GM18526 (cell line): ENCODE results near the gene NDP.

ENCODE experiments used
- POLR2A ChIP-seq: IDR thresholded peaks from 3 replicates; pipeline ENCODE4 v1.6.1; 2011; ENCODE audit not compliant: insufficient read length; ENCODE audit errors: extremely low read depth

Gene NDP

DNA sequence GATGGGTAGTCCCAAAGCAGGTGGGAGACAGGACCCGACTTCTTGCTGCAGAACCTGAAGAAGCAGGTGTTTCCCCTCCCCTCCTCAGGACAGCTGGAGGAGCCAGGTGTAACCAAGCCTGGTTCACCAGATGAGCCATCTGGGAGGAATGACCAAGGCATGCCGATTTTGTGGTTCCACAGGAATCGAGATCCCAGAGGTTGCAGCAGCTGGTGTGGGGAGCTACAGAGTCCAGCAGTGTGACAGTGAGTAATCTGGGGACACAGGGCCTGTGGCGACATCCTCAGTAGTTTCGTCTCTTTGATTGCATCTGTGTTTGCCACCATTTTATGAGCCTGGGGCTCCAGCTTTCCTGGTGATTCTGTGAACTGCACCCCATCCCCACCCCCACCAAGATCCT lies 2.6 kb upstream of the NDP start:
- TF ChIP-seq POLR2A = no peak

DNA sequence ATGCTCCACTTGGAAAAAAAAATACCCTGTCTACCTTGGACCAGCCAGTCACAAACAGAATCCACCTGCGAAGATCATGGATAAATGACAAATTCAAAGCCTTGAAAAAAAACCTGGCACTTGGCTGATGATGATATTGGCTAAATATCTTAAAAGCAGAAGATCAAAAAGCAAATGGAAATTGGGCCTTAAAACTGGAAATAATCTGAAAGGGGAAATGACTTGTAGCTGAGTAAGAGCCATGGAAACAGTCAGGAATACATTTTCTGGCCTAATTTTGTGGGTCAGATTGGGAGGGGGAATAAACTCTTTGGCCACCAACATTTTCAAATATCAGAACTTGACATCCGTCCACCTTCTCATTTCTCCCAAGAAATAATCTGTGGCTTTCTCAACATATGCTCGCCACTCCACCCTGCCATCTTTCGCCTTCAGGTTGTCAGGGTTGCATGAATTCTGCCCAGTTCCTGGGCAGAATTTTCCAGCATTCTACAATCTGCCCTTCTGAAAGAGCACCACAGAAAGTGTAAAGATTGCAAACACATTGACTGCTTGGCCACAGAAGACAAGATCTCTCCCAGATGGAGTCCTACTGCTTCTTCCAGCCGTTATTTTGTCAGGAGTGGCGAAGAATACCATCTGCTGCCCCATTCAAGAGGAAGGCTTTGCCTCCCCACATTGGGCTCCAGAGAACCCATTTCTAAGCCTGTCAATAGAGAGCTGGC lies 1.7 kb upstream of the NDP start:
- no peak for TF ChIP-seq POLR2A

DNA sequence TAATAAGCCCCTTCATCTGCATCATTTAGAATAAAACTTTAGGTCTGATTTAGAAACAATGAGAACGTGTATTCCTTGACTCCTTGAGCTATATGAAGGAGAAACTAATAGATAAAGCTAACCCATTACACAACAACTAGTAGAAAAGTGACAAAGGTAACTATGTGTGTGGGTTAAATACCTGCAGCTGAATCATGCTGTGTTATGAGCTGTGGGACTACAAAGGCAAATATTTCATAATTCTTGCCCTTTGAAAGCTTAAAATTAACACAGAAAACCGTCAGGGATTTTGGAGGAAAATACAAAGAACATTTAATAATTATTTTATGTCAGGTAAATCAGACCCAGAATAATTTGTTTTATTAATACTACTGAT lies 898 bp upstream of the NDP start:
- no peak for TF ChIP-seq POLR2A

DNA sequence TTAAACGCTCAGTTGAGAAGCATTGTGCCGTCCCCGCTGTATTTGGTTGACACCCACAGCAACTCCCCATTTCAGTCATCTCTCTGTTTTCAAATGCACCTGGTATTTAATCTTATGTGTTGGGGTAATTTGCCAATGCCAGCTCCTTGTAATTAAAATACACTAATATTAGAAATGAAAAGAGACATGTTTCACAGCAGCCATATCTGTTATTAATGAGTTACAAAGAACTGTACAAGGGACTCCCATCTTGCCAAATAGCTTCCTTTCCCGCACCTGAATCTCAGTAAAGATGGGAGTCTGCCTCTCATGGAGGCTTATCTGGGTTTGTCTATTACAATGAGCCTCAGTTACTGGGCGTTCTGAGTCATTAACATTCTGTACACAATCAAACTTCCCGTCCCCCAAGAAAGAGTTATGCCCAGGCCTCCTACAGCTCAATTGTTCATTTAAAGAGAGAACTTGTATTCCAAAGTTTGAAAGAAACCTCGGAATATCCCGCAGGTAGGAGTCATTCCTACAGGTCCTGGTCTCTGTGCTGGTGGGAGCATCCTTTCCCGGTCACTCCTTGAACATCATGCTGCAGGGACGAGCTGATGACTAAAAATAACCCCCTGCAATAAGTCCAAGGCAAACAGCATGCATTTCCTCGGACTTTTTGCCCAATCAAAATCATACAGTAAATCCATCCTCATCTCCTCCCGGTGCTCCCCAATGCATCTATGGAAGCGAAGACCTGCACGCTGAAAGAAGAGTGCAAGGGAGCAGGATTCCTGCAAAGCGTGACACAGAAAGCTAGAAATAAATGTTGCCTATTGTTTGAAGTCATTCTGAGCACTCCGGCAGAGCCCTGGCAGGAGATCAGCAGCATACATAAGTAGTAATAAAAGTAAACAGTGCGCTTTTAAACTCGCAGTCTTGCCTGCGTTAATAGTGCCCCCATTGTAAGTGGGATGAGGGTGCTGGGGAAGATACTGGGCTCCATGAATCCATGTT lies 926 bp downstream of the NDP start:
- TF ChIP-seq POLR2A = no peak

DNA sequence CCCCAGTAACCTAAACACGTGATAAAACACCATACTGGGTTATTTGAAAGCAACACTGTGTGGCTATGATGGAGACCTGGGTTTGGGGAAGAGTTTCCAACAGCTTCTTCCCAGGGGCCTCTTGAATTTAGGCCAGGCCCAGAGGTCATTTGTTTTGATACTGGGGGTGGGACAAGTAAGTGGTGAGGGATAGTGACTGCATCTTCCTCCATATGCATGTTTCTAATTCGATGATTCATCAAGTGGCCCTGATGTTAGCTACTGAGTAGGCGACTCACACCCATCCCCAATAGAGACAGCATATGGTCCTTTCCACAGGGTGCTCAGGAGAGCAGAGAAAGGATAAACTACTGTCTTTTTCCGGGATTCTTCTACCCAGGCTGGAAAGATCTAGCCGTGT lies 2.7 kb downstream of the NDP start:
- TF ChIP-seq POLR2A = no peak

DNA sequence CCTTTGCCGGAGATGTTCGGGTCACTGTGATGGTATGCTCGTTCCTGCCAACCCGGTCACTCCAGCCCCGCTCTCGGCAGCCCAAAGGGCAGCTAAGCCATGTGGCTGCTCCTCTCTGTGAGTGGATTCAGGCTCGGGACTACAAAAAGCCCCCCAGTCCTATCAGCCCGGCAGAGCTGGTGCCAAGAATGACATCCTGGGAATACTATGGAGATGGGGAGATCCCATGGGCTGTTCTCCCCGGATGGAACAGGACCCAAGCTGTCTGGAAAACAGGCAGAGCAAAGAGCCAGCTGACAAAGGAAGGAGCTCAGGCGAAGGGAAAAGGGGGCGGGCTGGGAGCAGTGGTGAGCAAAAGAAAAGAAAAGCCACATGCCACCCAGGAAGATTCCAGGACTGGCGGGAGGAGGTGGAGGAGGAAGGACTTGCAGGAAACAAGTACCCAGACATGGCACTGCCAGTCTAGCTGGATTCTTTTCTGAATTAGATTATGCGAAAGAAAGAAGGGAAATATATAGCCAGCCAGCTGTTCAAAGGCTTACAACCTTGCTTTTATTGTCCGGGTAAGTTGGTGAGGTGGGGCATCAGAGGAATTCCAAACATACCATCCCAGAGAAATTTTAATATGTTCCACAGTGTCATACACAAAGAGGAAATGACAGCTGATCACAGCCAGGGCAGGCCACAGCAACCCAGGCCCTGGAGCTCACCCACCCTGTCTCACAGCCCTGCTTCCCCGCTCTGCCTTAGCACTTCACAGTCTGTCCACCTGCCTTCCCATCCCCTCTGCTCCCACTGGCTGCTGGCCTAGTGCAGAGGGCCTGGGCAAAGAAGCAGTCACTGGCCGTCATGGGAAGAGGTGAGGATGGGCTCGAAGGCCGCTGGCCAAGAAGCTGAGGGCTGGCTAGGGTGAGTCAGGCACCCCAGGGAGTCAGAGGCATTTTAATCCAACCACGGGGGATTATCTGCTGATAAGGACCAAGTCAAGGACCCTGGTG lies 3.4 kb downstream of the NDP start:
- TF ChIP-seq POLR2A = no peak

DNA sequence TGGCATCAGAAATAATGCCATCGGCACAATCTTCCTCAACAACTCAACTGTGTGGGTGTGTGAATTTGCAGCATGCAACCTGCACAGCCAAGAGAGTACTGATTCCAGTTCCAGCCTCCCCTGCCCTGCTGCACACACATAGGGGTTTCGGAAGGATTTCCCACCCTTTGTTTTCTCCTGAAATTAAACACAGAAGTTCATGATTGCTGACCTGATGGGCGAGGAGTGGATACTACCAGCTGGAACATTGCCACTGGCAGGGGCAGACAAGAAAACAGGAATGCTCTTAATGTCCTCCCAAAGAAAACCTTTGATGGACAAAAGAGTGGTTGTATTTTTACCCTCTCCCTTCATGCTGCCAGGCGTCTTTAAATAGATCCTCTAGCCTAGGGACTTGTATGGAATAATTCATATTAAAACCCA lies 4.8 kb downstream of the NDP start:
- no peak for TF ChIP-seq POLR2A

DNA sequence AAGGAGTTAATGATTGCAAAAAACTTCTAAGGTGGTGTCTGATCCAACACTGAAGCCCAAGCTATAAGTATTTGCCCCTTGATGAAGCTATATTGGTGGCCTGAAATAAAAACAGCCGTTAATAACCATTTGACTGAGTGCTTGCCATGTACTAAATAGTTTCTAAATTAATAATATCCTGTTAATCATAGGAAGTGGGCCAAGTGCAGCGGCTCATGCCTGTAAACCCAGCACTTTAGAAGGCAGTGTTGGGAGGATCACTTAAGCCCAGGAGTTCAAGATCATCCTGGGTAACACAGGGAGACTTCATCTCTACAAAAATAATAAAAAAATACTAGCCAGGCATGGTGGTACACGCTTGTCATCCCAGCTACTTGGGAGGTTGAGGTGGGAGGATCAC lies 8.3 kb downstream of the NDP start:
- no peak for TF ChIP-seq POLR2A

DNA sequence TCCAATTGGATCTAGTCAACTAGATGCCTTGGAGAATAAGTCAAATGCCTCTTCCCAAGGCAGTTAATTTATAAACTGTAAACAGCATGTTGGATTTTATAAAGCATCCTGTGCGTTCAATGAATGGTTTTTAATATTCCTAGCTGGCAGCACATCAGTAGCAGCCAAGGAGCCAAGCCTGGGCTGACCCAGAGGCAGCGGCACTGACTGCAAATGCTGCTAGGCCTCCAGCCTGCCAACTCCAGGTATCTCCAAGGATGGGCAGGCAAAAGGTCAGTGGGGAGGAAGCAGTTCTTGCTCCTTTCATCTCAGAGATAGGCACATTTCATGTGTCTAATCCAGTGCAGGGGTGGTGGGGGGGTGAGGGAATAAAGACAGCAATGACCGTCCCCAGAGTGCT lies 9.5 kb downstream of the NDP start:
- no peak for TF ChIP-seq POLR2A

DNA sequence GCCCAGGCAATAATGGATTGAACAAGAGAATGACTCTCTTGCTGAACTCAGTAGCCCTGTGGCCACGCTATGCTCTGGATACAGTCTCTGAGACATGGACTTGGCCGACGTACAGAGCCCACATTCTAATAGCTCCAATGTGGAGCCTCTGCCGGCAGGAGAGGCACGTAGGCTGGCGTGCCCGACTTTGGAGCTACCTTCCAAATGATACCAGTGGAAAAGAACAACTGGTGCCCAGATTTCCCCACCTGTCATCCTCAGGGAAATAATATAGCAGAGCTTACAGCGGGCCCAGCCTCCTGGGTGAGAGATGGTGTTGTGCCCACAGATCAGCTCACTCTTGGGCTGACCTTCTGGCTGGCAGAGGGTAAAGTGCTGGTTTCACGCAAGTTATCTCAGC lies 10.6 kb downstream of the NDP start:
- no peak for TF ChIP-seq POLR2A

DNA sequence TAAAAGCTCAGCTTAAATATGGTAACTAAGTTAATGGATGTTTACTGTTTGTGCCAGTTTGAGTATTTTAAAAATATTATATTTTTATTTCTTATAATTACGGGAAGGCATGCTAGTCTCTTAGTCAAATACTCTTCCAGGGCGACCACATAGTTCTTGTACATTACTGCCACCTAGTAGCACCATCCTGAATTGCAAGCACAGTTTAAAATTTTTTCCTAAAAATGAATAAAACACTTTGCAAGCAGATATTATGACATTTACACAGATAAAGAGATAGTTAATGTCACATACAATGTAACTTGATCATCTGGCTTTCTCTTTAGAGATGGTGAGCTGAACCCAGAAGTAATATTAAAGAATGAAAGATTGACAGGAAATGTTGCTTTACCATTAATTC lies 11.5 kb downstream of the NDP start:
- TF ChIP-seq POLR2A = no peak

DNA sequence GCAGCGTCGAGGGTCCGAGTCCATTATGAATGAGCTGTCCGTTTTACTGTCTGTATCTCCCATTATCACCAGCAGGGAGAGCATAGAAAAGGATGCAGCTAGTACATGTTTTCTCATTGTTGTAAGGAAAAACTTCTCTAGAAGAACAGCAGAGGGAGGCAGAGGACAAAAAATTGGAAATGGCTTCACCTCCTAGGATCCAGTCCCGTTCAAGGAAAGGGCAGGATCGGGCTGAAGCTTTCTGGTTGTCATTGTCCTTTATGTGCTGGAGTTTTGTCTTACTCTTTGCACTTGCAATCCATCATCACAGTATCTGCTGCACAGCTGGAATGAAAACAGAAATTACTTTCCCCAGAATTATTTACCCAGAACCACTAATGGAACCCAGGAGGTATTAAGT lies 14.7 kb downstream of the NDP start:
- TF ChIP-seq POLR2A = no peak

DNA sequence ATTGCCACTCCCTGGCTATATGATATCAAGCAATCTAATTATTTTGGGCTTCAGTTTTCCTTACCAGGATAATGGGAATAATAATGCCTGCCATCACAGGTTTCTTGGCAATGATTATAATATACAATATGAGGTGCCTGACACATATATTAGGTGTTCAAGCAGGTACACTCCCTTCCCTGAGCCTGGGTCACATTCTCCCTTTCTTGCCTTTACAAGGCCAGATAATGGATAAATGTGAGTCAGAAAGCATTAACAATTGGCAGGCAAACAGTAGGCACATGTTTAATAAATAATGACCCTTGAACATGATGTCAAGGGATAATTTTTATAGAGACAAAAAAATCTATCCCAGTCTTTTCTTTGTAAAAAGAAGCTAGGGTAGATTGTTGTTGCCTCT lies 17.2 kb downstream of the NDP start:
- no peak for TF ChIP-seq POLR2A

DNA sequence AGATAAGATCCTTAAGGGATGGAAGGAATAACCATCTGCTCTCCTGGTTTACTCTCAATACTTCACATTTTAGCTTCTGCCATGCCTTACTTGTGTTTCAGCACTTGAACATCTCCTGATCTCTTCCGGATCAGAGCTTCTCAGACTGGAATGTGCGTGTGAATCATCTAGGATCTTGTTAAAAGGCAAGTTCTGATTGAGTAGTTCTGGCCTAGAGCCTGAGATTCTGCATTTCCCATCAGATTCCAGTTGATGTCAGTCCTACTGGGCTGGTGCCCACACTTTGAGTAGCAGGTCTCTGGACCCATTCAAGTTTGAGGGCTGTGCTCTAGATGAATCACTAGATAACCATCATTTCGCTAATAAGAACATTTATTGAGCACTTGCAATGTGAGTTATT lies 20.0 kb downstream of the NDP start:
- TF ChIP-seq POLR2A = no peak

DNA sequence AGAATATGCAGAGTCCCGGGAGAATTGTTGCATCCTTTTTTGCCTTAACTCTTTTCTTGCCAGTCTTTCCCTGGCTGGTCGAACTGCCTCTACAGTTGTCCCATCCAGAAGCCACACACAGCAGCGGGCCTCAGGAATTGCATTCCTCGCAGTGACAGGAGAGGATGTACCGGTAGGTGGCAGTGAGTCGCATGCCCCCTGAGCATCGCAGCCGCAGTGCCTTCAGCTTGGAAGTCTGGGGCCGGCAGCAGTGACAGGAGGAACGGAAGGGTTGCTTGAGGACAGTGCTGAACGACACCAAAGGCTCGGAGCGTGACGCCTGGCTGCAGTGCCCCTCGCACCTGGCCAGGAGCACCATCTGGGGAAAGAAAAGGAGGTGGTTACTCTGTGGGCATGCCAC lies 23.5 kb downstream of the NDP start:
- no peak for TF ChIP-seq POLR2A
